ENCODE measurements around the gene ZFAND4. TPM values are rescaled to one million over a fixed set of nuclear protein-coding genes. Genes with fewer than 3 reads are reported as not detected.

ZFAND4 gene
- total and polyA plus RNA-seq, 8 donors: 11.9 to 15.8 (median 13.9) TPM

GRCh38 chr10:45624724-45625123, 47.8 kb downstream of the ZFAND4 start:
- ATAC-seq: no peak
- intact Hi-C loops (cut with DNase I): no loop called here

GRCh38 chr10:45614869-45615268, 57.7 kb downstream of the ZFAND4 start:
- ATAC-seq: no peak

More at GRCh38 chr10:45624724-45625123, 47.8 kb downstream of the ZFAND4 start:
- Histone ChIP-seq H3K4me1 (no peaks in the 10 kb centered on the region), H3K36me3 (peaks cover 0 to 12% of the 10 kb centered on the region in 2 donors), H3K27ac (no peak overlapping the region), H3K27me3 (no peaks in the 10 kb centered on the region), H3K4me3 (no peak overlapping the region), H3K9me3 (no peaks in the 10 kb centered on the region)
- no peak for DNase-seq
- no peak for TF ChIP-seq CTCF (IDR thresholded peaks at IDR 0.05)

GRCh38 chr10:45612741-45613140, 59.8 kb downstream of the ZFAND4 start:
- H3K4me3 ChIP-seq: no peak overlapping the region
- ATAC-seq (no peak), DNase-seq (no peak)
- no peak for TF ChIP-seq CTCF (IDR thresholded peaks at IDR 0.05)
- no peaks in the 10 kb centered on the region for H3K9me3 ChIP-seq
- no peaks in the 10 kb centered on the region for H3K27me3 ChIP-seq
- intact Hi-C loops (cut with DNase I): no loop called here
- H3K4me1 ChIP-seq: no peaks in the 10 kb centered on the region
- no peak overlapping the region for H3K27ac ChIP-seq
- peaks cover 0 to 46% of the 10 kb centered on the region in 2 donors for H3K36me3 ChIP-seq

More at GRCh38 chr10:45614869-45615268, 57.7 kb downstream of the ZFAND4 start:
- intact Hi-C loops (cut with DNase I): no loop called here
- DNase-seq: no peak
- H3K36me3 ChIP-seq: peaks cover 0 to 41% of the 10 kb centered on the region in 2 donors
- no peaks in the 10 kb centered on the region for H3K9me3 ChIP-seq
- H3K27ac ChIP-seq: no peak overlapping the region
- no peaks in the 10 kb centered on the region for H3K27me3 ChIP-seq
- TF ChIP-seq CTCF (IDR thresholded peaks at IDR 0.05): no peak
- H3K4me1 ChIP-seq: no peaks in the 10 kb centered on the region
- H3K4me3 ChIP-seq: no peak overlapping the region

GRCh38 chr10:45608052-45608451, 64.5 kb downstream of the ZFAND4 start:
- TF ChIP-seq CTCF (IDR thresholded peaks at IDR 0.05): no peak
- Histone ChIP-seq H3K27ac (no peak overlapping the region), H3K9me3 (no peaks in the 10 kb centered on the region), H3K4me1 (no peaks in the 10 kb centered on the region), H3K4me3 (no peak overlapping the region), H3K27me3 (no peaks in the 10 kb centered on the region), H3K36me3 (peaks cover 0 to 20% of the 10 kb centered on the region in 2 donors)
- DNase-seq (no peak), ATAC-seq (no peak)
- intact Hi-C loops (cut with DNase I): no loop called here

- TF ChIP-seq CTCF (IDR thresholded peaks at IDR 0.05): no peak
- no peaks in the 10 kb centered on the region for H3K9me3 ChIP-seq
- H3K27ac ChIP-seq: no peak overlapping the region
- H3K27me3 ChIP-seq: peaks cover 0 to 1% of the 10 kb centered on the region in 2 donors
- intact Hi-C loops (cut with DNase I): no loop called here
- H3K4me1 ChIP-seq: no peaks in the 10 kb centered on the region
- ATAC-seq (no peak), DNase-seq (no peak)
- no peak overlapping the region for H3K4me3 ChIP-seq
- H3K36me3 ChIP-seq: peaks cover 0 to 14% of the 10 kb centered on the region in 2 donors
Measured at GRCh38 chr10:45607276-45607675, 65.3 kb downstream of the ZFAND4 start.
